Stimulated activated CD4-positive, alpha-beta T cell treated with anti-CD3 and anti-CD28 coated beads, Interleukin-2, amount 100 ng/mL, for 24 hours (primary cell): Measurements from ENCODE around the gene PLEKHB1.

Experiments
- DNase-seq, 2 donors: peaks; one replicate each; pipeline ENCODE4 v3.0.0-alpha.2; 2020

PLEKHB1 gene, protein sequence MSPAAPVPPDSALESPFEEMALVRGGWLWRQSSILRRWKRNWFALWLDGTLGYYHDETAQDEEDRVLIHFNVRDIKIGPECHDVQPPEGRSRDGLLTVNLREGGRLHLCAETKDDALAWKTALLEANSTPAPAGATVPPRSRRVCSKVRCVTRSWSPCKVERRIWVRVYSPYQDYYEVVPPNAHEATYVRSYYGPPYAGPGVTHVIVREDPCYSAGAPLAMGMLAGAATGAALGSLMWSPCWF

DNA sequence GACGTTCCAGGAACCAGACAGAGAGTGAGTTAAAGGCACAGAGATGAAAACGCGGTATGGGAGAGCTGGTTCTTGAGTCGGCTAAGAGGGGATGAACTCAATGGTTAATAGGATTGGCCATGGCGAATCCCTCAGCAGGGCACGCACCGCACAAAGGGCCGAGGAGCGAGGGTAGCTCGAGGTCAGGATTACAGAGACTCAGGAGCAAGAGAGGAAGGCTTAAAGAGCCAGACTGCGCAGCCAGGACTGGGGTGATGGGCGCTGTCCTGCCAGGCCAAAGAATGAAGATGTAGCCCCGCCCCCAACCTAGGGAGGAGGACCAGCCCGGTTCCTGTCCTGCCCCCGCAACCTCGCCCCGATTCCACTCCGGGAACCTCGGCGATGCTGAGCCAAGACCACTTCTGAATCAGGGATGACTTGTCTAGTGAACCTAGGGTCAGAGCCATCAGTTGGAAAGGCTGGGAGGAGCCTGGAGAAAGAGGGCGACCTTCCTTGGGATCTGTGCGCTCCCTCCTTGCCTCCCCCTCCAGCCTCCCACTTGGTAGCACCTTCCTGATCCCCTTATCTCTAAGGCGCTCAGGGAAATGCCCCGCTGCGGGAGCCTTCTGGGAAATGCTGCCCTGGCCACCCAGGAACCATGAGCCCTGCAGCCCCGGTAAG is at the start of gene PLEKHB1:
Gene PLEKHB1 (plus strand): TSS at position 610 of the 660 bp plus-strand sequence. CDS start 28 bp downstream, at position 638.
- no peak for DNase-seq

DNA sequence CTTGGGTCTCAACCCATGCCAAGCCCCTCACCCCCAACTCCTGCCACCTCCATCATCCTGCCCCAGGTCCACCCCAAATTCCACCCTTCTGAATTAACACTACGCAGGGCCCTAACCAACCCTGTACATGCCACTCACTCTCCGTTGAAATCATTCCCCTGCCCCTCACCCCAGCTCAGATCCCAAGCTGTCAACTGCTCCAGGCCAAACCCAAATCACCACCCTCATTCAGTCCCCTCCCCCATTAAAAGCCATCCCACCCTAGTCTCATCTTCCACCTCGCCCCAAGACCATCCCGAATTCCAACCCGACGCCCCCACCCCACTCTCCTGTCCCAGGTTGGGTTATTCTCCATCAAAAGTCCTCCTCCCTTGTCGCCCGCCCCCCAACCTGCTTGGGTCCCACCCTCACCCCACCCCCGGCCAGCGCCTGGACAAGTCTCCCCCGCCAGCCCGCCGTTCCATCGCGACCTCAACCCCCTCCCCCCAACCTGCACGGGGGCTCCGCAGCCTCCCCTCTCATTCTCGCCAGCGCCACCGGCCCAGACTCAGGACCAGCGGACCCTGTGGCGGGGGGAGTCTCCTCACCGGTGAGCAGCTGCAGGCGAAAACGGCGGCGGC is 48.9 kb upstream of the PLEKHB1 start:
- DNase-seq = peak in 1 of 2 donors; percentile 2

DNA sequence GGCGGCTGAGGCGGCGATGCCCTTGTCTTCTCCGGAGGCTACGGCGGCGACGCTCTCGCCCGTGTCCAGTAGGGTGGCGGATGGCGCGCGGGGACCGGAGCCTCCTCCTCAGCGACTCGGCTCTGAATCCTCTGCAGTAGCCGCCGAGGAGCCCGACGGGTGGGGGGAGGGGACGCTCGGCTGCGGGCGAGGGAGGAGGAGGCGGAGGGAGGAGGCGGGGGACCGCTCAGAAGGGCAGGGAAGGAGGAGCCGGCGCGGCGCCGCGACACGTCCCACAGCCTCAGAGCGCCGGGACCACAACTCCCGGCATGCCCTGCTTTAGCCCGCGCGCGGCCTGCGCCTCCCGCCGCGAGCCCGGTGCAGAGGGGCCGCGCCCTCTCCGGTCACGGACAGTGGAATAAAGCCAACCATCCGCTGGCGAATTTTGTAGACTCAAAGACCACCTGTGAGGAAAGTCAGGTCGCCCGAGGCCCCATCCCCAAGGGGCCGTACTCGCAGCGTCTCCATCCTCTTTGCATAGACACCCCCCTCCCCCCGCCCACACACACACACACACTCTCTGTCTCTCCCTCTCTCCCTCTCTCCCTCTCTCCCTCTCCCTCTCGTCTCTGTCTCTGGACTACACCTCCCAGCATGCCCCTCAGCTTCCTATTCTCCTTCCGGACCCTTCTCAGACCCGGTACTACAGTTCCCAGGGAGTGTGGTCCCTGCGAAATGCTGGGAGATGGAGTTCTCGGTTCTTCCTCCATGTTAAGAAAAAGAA is 48.2 kb upstream of the PLEKHB1 start, which contains the start of gene FAM168A:
Gene FAM168A (minus strand): TSS at position 157 of the 763 bp plus-strand sequence. CDS start 129,638 bp downstream, outside the sequence.
- peak; percentile 90 to 93 for DNase-seq

DNA sequence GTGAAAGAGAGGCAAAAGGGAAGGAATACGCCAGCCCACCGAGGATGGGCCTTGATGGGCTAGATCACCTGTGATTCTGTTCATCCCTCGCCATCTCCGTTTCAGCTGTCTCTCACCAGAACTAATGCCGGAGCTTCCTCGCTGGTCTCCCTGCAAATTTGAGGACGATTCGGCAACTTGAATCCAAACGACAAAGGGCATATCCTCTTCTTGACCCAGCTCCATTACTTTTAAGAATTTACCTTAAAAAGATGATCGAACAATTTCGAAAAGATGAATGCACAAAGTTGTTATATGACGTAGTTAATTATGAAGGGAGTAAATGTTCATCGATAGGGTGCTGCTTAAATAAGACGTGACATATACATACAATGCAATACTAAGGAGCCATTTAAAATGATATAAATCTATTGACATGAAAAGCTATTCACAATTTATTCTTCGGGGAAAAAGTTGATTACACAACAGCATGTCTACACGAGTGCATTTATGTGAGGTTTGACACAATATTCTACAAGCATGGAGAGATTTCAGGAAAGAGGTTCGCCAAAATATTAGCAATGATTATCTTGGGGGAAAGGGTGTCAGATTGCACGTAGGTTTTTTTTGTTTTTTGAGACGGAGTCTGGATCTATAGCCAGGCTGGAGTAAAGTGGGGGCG is 47.5 kb upstream of the PLEKHB1 start:
- DNase-seq = no peak

DNA sequence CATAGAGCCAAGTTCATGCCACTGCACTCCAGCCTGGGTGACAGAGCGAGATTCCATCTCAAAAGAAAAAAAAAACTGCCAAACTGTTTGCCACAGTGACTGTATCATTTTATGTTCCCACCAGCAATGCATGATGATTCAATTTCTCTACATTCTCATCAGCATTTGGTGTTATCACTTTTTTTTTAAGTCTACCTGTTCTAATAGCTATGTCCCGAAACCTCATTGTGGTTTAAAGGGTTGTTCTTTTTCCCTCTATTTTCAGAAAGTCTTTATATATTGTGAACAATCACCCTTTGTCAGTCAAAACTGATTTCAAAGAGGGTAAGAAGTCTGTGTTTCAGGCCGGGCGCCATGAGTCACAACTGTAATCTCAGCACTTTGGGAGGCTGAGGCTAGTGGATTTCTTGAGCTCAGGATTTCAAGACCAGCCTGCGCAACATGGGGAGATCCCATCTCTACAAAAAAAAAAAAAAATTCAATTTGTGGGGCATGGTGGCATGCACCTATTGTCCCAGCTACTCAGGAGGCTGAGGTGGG is 33.7 kb upstream of the PLEKHB1 start:
- DNase-seq = no peak

DNA sequence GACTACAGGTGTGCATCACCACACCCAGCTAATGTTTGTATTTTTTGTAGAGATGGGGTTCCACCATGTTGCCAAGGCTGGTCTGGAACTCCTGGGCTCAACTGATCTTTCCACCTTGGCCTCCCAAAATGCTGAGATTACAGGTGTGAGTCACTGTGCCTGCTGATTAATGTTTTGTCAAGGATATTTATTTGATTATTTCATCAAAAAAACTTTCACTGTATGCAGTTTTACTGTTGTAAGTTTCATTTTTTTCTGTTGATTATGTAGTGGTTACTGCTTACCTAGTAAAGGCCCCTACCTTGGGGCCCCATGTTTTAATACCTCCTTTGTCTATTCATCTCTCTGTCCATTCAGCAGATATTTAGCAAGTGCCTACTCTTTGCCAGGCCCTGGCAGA is 31.8 kb upstream of the PLEKHB1 start:
- DNase-seq = no peak

DNA sequence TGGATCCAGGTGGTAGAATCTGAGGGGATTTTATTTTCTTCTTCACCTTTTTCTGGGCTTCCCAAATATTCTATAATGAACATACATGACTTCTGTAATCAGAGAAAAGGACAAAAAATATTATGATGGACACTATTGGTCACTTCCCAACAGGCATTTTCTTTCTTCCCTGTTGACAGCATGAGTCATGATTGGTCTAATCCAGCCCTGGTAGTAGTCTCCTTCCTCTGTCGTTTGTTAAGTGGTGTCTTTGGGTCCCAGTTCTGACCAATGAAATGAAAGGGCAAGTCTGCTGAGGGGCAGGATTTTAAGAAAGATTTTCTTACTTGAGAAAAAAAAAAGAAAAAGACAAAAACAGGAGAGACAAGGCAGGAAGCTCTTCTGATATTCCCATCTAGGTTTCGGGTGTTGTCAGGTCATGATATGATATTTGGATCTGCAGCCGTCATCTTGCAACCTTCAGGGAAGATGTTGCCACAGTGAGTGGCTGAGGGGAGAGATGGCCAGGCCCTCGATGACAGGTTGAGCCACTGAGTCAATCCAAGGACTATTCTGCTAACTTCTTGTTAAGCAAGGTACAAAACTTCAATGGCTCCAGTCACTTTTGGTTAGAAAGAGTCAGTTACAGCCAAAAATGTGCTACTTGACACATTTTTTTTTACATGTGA is 23.3 kb upstream of the PLEKHB1 start:
- DNase-seq = no peak

DNA sequence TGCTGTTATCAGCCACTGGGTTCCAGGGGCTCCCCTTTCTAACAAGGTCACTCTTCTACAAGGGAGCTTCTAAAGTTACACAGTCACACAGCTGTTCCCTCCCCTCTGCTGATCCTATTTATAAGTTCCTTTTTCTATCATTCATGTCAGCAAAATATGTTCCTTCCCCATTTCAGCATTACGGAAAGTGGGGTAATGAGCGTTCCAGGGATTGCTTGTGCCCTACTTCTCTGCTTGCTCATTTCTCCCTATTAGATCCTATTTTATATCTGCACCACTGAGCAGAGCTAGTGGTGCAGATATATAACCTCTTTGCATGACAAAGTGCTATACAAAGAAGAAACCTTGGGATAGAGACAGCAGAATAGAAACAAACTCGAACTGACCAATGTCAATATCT is 22.7 kb upstream of the PLEKHB1 start:
- no peak for DNase-seq

DNA sequence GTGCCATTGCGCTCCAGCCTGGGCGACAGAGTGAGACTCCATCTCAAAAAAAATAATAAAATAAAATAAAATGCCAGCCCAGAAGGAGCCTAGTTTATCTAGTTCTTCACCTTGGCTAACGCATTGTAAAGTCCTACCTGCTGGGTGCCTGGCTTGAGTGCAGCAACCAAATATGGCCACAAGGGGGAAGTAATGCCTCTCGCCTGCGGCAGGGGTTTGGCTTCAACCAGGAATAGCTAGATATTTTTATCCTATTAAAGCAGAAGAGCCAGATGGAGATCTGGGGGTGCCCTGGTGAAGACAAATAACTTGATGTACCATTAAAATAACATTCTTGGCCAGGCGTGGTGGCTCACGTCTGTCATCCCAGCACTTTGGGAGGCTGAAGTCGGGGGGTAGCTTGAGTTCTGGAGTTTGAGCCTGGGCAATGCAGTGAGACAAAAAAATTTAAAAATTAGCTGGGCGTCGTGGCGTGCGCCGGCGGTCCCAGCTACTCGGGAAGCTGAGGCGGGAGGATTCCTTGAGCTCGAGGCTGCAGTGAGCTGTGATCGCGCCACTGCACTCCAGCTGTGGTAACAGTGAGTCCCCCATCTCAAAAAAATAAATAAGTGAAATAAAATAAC is 20.6 kb upstream of the PLEKHB1 start:
- peak; percentile 70 to 72 for DNase-seq

DNA sequence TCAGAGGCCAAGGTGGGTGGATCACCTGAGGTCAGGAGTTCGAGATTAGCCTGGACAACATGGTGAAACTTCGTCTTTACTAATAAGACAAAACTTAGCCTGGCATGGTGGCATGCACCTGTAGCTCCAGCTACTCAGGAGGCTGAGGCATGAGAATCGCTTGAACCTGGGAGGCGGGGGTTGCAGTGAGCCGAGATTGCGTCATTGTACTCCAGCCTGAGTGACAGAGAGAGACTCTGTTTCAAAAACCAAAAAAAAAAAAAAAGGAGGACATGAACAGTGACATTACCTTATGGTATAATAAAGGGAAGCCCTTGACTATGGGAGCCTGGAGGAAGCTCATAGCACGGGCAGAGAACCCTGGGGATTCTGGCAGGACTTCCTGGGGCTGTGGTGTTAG is 16.5 kb upstream of the PLEKHB1 start:
- DNase-seq = no peak

DNA sequence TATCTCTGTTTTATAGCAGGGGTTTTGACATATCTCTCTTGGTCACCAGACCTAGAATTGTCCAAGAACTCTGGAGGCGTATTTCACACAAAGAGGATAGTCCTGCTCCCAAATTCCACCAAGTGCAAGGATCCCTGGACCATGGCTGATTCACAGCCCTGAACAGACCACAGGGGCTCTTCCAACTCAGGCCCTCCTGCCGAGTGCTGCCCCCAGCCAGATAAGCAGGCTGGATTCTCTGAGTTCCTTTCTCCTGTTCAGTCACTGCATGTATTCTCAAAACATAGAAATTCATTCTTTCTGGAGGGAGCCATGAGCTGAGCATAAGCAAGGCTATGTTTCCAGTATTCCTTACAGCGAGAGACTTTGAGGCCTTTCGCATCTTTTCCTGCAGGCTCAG is 13.4 kb upstream of the PLEKHB1 start:
- DNase-seq = no peak

DNA sequence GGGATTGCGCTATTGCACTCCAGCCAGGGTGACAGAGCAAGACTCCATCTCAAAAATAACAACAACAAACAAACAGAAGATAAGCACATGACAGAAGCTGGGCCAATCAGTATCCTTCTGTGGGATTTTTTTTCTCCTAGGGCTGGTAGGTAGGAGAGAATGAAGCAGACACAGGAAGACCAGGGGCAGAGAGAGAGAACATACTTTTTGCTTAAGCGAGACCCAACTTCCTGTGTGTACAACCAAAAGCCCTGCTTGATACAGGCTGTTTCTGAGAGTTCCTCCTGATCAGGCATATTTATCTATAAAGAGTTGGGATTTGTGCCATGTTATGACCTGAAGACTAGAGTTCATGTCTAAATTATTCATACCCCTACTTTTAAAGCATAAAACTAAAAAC is 12.4 kb upstream of the PLEKHB1 start:
- DNase-seq = no peak

DNA sequence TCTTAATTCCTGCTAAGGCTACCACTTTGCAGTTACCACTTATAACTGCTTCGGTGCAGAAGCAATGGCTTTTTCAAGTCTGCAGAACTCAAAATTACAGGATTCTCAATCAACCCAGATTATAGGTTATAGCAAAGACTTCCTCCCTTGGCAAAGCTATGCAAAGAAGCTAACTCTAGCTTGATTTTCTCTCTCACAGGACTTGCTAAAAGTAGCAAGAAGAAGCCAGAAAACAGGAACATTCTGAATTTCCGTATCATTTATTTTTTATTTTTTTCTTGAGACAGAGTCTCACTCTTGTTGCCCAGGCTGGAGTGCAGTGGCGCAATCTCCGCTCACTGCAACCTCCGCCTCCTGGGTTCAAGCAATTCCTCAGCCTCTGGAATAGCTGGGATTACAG is 10.7 kb upstream of the PLEKHB1 start:
- no peak for DNase-seq

DNA sequence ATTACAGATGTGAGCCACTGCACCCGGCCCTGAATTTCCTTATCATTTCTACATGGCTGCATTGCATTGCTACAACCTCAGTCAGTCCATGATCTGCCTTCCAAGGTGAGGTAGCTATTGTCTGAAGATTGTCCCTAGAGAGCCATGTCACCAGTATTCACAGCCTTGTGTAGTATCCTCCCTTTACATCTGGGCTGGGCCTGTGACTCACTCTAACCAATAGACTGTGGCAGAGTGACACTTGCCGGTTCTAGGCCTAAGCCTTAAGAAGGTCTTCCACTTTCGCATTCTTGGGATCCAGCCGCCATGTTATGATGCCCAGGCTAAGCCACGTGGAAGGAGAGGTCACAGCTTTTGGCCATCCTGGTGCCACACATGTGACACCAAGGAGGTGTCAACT is 10.1 kb upstream of the PLEKHB1 start:
- DNase-seq = no peak

DNA sequence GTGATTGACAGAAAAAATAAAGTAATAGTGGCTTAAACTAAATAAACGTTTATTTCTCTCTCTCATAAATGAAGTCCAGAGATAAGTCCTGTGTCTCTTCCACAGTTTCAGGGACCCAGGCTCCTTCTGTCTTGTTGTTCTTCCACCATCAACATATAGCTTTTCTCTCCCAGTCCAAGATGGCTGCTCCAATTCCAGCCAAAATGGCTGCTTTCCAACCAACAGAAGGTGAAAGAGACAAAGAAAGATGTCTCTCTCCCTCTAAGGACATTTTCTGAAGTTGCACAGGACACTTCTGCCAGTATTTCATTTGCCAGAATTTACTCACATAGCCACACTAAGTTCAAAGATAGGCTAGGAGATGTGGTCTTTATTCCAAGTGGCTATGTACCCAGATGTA is 9.4 kb upstream of the PLEKHB1 start:
- DNase-seq = no peak

DNA sequence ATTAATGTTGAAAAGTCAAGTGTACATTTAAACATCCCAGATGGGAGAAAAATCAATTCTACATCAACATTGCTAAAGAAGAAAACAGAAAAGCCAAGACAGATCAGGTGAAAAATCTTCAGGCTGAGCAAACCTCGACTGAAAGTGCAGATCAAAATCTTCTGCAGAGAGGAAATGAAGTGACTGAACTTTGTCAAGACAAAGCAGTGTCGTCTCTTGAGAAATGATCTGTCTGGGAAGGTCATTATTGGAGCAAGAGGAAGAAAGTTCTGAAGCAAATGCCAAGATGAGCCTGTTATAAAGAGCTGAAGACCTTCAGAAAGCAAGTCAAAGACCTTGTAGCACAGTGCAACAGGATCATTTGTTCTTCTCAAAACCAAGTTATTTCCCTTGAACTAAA is 5.8 kb upstream of the PLEKHB1 start:
- DNase-seq = no peak

DNA sequence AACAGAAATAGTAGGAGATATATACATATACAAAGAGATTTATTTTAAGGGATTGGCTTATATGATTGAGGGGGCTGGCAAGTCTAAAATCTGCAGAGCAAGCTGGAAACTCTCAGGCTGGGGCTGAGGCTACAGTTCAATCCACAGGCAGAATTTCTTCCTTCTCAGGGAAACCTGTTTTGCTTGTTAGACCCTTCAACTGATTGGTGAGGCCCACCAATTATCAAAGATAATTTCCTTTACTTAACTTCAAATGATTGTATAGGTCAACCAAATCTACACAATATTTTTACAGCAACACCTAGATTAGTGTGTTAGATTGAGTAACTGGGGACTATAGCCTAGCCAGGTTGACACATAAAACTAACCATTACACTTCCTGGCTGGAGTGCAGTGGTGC is 4.7 kb upstream of the PLEKHB1 start:
- no peak for DNase-seq

DNA sequence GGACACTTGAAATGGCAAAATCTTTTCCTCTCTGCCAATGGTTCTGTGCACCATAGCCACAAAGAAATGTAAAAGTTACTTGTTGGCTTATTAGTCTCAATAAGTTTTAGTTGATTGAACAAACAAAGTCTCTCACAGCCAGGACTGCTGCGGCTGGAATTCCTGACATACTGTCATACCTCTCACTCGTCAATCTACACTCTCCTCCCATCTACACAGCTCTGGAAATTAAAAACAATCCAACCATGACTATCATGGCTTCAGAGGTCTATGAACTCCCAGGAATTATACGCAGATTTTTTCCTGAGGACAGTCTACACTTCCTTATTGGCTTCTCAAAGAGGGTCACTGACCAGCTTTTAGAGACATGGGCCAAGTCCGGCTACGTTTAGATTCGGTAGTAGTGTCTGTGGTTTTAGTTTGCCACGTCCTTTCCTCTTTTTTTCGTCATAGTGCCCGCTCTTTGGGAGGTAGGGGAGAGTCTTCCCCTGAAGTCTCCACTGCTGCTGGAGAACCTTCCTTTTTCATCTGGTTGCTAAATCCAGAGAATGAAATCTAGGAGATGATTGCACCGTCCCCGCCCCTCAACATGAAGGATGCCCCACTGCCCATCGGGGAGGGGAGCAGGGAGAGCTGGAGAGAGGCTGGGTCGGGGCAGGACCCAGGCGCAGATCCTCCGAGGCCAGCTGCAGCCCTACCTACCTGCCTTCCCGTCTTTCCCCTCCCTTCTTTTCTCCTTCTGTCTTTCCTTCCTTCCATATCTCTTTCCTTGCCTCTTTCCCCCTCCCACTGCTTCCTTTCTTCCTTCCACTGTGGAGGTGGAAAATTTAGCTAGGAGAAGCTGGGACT is 1.0 kb upstream of the PLEKHB1 start:
- DNase-seq = no peak

DNA sequence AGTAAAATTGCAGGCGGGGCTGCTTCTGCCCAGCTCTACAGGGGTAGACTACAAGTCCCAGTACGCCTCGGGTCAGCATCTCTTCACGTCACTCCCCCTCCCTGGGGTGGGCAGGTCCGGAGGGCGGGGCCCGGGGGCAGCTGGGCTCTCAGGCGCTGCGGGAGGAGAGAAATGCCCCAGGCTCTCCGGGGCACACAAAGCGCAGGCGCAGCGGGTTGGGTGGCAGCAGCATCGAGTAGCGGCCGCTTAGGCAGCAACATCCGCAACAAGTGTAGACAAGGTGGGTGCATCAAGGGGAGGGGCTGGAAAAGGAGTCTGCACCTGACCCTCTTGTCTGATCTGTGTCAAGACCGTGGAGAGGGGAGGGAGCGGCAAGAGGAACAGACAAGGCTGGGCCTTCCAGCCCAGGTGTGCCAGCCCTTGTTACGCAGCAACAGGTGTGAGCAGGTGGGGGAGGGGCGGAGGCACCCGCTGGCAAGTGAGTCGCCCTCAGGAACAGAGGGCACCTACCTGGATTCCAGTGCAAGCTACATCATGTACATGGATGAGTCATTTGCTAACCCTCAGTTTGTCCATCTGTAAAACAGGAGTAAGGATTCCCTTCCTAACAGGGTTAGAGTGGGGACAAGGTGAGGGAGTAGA is 1.2 kb downstream of the PLEKHB1 start:
- peak; percentile 89 to 93 for DNase-seq

DNA sequence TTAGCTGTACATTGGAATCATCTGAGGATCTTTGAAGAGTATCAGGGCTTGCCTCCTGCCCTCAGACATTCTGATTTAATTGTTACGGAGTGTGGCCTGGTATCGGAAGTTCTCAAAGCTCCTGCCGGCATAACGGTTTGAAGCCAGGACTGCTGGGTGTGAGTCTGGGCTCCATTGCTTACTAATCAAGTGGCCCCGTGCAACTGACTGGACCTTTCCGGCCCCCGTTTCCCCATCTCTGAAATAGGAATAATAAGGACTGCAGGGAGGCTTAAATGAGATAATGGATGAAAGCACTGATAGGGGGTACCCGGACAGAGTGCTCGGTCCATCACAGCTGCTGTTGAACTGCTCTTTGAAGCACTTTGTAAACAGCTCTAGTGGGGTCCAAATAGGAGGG is 1.7 kb downstream of the PLEKHB1 start:
- DNase-seq = no peak
